OCI-LY7 (cell line): ENCODE data around the gene NKAIN2.

Experiments
- CTCF ChIP-seq: fragments of 200-600 bp; sonication (generic); conservative IDR thresholded peaks from 2 replicates; pipeline ENCODE4 v1.5.1; 2014; ENCODE audit warnings: mild to moderate bottlenecking, antibody characterized with exemption, low read length, moderate library complexity, mixed read lengths
- EZH2phosphoT487 ChIP-seq: fragments of 200-600 bp; sonication (generic); IDR thresholded peaks from 2 replicates; pipeline ENCODE4 v1.6.1; 2018; ENCODE audit warnings: low read depth, borderline replicate concordance, mild to moderate bottlenecking, mixed run types, antibody characterized with exemption, low read length, moderate library complexity, mixed read lengths

DNA sequence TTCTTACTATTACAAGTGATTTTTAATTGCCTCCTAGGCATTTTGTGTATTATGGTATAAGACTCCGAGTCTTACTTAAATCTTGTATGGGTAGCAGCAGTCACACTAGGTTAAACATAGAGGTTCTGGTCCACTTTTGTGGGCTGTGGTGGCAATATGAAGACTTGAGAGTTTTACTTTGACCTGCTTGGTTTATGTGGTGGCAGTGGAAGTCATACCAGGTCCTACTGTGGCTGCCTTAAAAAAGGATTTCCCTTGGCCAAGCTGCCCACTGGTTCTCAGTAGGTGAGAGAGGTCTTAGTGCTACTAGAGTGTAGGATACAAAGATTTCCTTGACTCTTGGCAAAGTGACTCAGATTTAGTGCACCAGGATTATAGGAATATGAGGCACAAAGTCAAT, 44.2 kb upstream of the NKAIN2 start:
- TF ChIP-seq CTCF (no peak), EZH2phosphoT487 (no peak)
